ENCODE measurements around the gene LOXL3. TPM values are rescaled to one million over a fixed set of nuclear protein-coding genes. Genes with fewer than 3 reads are reported as not detected.
"Not testable (repeated sequence)": the region's sequence is repeated elsewhere in the genome, so short reads cannot be mapped to it uniquely, and the experiment has no call there.

LOXL3 gene
- total and polyA plus RNA-seq, 5 experiments from 2014 or later = 0.06 to 0.22 (median 0.10) TPM; not detected in 1

GRCh38 chr2:74486141-74486540 is 67.6 kb downstream of the LOXL3 start:
- H3K4me3 Mint-ChIP-seq = no peak overlapping the region
- ATAC-seq (no peak), DNase-seq (no peak)
- POLR2A ChIA-PET = interaction anchor here (0.7 to 0.8 kb wide), 2 partner anchors 14 to 47 kb away, joined by 3 read pairs; no protein-coding TSS in a partner anchor
- H3K27ac Mint-ChIP-seq = peak overlapping the region in 1 of 10 donors; percentile 67
- peaks cover 15 to 31% (median 21%) of the 10 kb centered on the region in 4 donors for H3K4me1 Mint-ChIP-seq
- H3K36me3 Mint-ChIP-seq = peaks cover 0 to 48% (median 7%) of the 10 kb centered on the region in 3 donors
- H3K27me3 Mint-ChIP-seq = no peaks in the 10 kb centered on the region
- H3K9me3 Mint-ChIP-seq = no peaks in the 10 kb centered on the region

- DNase-seq, H3K9me3 Mint-ChIP-seq, ATAC-seq, H3K27me3 Mint-ChIP-seq: not testable (repeated sequence)
- Mint-ChIP-seq H3K4me1 (peaks cover 15 to 47% (median 36%) of the 10 kb centered on the region in 4 donors), H3K36me3 (peaks cover 0 to 50% (median 7%) of the 10 kb centered on the region in 3 donors), H3K4me3 (peak overlapping the region; percentile 90 to 100 (median 100)), H3K27ac (peak overlapping the region in 9 of 10 donors; percentile 99 to 100 (median 100))
- POLR2A ChIA-PET = interaction anchor here (0.7 to 5.4 kb wide), 15 partner anchors 10 to 305 kb away, joined by 3 to 159 read pairs (median 7); partner anchors contain the start of genes AUP1, HTRA2, INO80B and MOGS
Measured at GRCh38 chr2:74483675-74484164, 70.0 kb downstream of the LOXL3 start.

- peak within 1 kb of the TSS; percentile 97 to 100 (median 100) for H3K27ac Mint-ChIP-seq
- ATAC-seq (peak; percentile 91 to 93), DNase-seq (peak; percentile 80 to 99 (median 93))
- H3K4me3 Mint-ChIP-seq = peak within 1 kb of the TSS; percentile 90 to 100 (median 100)
- H3K9me3 Mint-ChIP-seq = no peaks in the 10 kb centered on the region
- no peaks in the 10 kb centered on the region for H3K27me3 Mint-ChIP-seq
- peaks cover 0 to 51% (median 7%) of the 10 kb centered on the region in 3 donors for H3K36me3 Mint-ChIP-seq
- POLR2A ChIA-PET = interaction anchor here (0.8 to 5.4 kb wide), 21 partner anchors 10 to 305 kb away, joined by 3 to 159 read pairs (median 5); partner anchors contain the start of genes AUP1, C2orf81, HTRA2 and INO80B
- peaks cover 15 to 47% (median 36%) of the 10 kb centered on the region in 4 donors for H3K4me1 Mint-ChIP-seq
Measured at GRCh38 chr2:74482801-74483674, 70.7 kb downstream of the LOXL3 start, which contains the start of the genes CCDC142 and TTC31. Gene CCDC142 (minus strand): TSS chr2:74482998. CDS start chr2:74482837, 161 bp downstream. Gene TTC31 (plus strand): TSS chr2:74483081. CDS start chr2:74483096, 15 bp downstream.

Other genes starting within 250 kb of the LOXL3 start
- gene SLC4A5, start 210.5 kb downstream of the LOXL3 start, total RNA-seq = 10 to 100 TPM; 12.7 to 15.1 TPM
- gene SLC4A5, start 210.5 kb downstream of the LOXL3 start, polyA plus RNA-seq = 1 to 10 TPM in 2 of 3 donors, under 1 TPM in 1; 0.46 to 1.5 (median 1.5) TPM
- 100 to 1,000 TPM in 1 of 2 experiments, 10 to 100 TPM in 1; 97.5 to 108 TPM for gene DCTN1, start 173.6 kb downstream of the LOXL3 start, total RNA-seq
- gene DCTN1, start 173.6 kb downstream of the LOXL3 start, polyA plus RNA-seq = 10 to 100 TPM; 55.0 to 80.1 (median 68.7) TPM
- 1 to 10 TPM; 7.5 to 9.8 TPM for gene C2orf81, start 132.3 kb downstream of the LOXL3 start, total RNA-seq
- gene C2orf81, start 132.3 kb downstream of the LOXL3 start, polyA plus RNA-seq = 1 to 10 TPM; 3.2 to 5.3 (median 3.3) TPM
- gene WDR54, start 132.2 kb downstream of the LOXL3 start, total RNA-seq = 10 to 100 TPM; 28.9 to 31.1 TPM
- gene WDR54, start 132.2 kb downstream of the LOXL3 start, polyA plus RNA-seq = 10 to 100 TPM; 43.9 to 65.1 (median 61.7) TPM
- under 1 TPM in 1 of 2 experiments, not detected in 1; 0.47 TPM for gene RTKN, start 112.0 kb downstream of the LOXL3 start, total RNA-seq
- under 1 TPM; 0.09 to 0.54 (median 0.30) TPM for gene RTKN, start 112.0 kb downstream of the LOXL3 start, polyA plus RNA-seq
- 10 to 100 TPM; 93.6 to 93.8 TPM for gene INO80B, start 98.9 kb downstream of the LOXL3 start, total RNA-seq
- 1 to 10 TPM; 8.1 to 9.4 (median 8.2) TPM for gene INO80B, start 98.9 kb downstream of the LOXL3 start, polyA plus RNA-seq
- gene WBP1, start 95.5 kb downstream of the LOXL3 start, total RNA-seq = 100 to 1,000 TPM; 121 to 122 TPM
- 10 to 100 TPM; 32.4 to 38.3 (median 34.2) TPM for gene WBP1, start 95.5 kb downstream of the LOXL3 start, polyA plus RNA-seq
- 10 to 100 TPM; 77.0 to 78.6 TPM for gene MOGS, start 88.6 kb downstream of the LOXL3 start, total RNA-seq
- 10 to 100 TPM; 25.6 to 31.8 (median 29.8) TPM for gene MOGS, start 88.6 kb downstream of the LOXL3 start, polyA plus RNA-seq
- 10 to 100 TPM; 72.0 to 81.4 TPM for gene MRPL53, start 81.3 kb downstream of the LOXL3 start, total RNA-seq
- gene MRPL53, start 81.3 kb downstream of the LOXL3 start, polyA plus RNA-seq = 100 to 1,000 TPM; 148 to 171 (median 154) TPM
- gene CCDC142, start 70.9 kb downstream of the LOXL3 start, total RNA-seq = 10 to 100 TPM; 61.4 to 67.4 TPM
- gene CCDC142, start 70.9 kb downstream of the LOXL3 start, polyA plus RNA-seq = 10 to 100 TPM in 2 of 3 donors, 1 to 10 TPM in 1; 7.8 to 15.5 (median 14.6) TPM
- gene TTC31, start 70.9 kb downstream of the LOXL3 start, total RNA-seq = 10 to 100 TPM; 43.8 to 52.1 TPM
- gene TTC31, start 70.9 kb downstream of the LOXL3 start, polyA plus RNA-seq = 10 to 100 TPM; 18.9 to 21.1 (median 21.1) TPM
- gene LBX2, start 54.3 kb downstream of the LOXL3 start, total RNA-seq = not detected
- not detected for gene LBX2, start 54.3 kb downstream of the LOXL3 start, polyA plus RNA-seq
- 10 to 100 TPM; 33.1 to 34.6 TPM for gene PCGF1, start 46.2 kb downstream of the LOXL3 start, total RNA-seq
- 10 to 100 TPM in 1 of 3 donors, 1 to 10 TPM in 2; 6.7 to 11.8 (median 7.3) TPM for gene PCGF1, start 46.2 kb downstream of the LOXL3 start, polyA plus RNA-seq
- gene TLX2, start 39.5 kb downstream of the LOXL3 start, total RNA-seq = not detected
- not detected for gene TLX2, start 39.5 kb downstream of the LOXL3 start, polyA plus RNA-seq
- under 1 TPM; 0.36 to 0.81 TPM for gene DQX1, start 27.7 kb downstream of the LOXL3 start, total RNA-seq
- gene DQX1, start 27.7 kb downstream of the LOXL3 start, polyA plus RNA-seq = not detected
- 100 to 1,000 TPM; 173 to 184 TPM for gene AUP1, start 24.2 kb downstream of the LOXL3 start, total RNA-seq
- gene AUP1, start 24.2 kb downstream of the LOXL3 start, polyA plus RNA-seq = 10 to 100 TPM; 79.5 to 88.9 (median 81.8) TPM
- 10 to 100 TPM; 38.6 to 44.5 TPM for gene HTRA2, start 24.0 kb downstream of the LOXL3 start, total RNA-seq
- 10 to 100 TPM; 21.3 to 24.5 (median 24.5) TPM for gene HTRA2, start 24.0 kb downstream of the LOXL3 start, polyA plus RNA-seq
- gene DOK1, start 778 bp upstream of the LOXL3 start, total RNA-seq = 10 to 100 TPM; 21.0 to 23.1 TPM
- 10 to 100 TPM; 11.8 to 18.8 (median 15.9) TPM for gene DOK1, start 778 bp upstream of the LOXL3 start, polyA plus RNA-seq
- not detected for gene M1AP, start 94.4 kb upstream of the LOXL3 start, total RNA-seq
- under 1 TPM in 1 of 3 donors, not detected in 2; 0.10 TPM for gene M1AP, start 94.4 kb upstream of the LOXL3 start, polyA plus RNA-seq
- gene SEMA4F, start 100.3 kb upstream of the LOXL3 start, total RNA-seq = 10 to 100 TPM; 16.5 to 18.9 TPM
- gene SEMA4F, start 100.3 kb upstream of the LOXL3 start, polyA plus RNA-seq = 1 to 10 TPM; 5.6 to 8.3 (median 7.5) TPM

Data from naive thymus-derived CD8-positive, alpha-beta T cell (primary cell).